H7 (cell line): Measurements from ENCODE around the gene MPDZ. TPM values are rescaled to one million over a fixed set of nuclear protein-coding genes. Genes with fewer than 3 reads are reported as not detected.
A peak's percentile ranks its signal among the peaks of the same experiment; 100 is the strongest.

ENCODE experiments used
- DNase-seq: peaks from one replicate; pipeline ENCODE4 v3.0.0; 2012
- H3K27me3 ChIP-seq: 2 replicates; pipeline ENCODE4 v1.6.0; 2011; ENCODE audit warnings: mild to moderate bottlenecking, low read length; ENCODE audit not compliant: control insufficient read depth, insufficient read depth
- H3K36me3 ChIP-seq: replicated peaks from 2 replicates; pipeline ENCODE4 v1.5.1; 2011; ENCODE audit warnings: low read length; ENCODE audit not compliant: control insufficient read depth, insufficient read depth
- H3K4me3 ChIP-seq: 2 replicates; pipeline ENCODE4 v1.5.1; 2011; ENCODE audit warnings: low read depth, mild to moderate bottlenecking, control low read depth, low read length, moderate library complexity; ENCODE audit not compliant: insufficient read depth
- total RNA-seq: library from RNA; depleted of rRNA; stranded (reverse); fragments of >200 nt; shearing (Covaris generic); gene quantifications from 2 replicates; pipeline ENCODE4 v1.2.3, GENCODE V29; 2014

Gene MPDZ
- total RNA-seq, 1 experiment from 2014 or later = 22.2 TPM

- H3K4me3 ChIP-seq = no peak overlapping the region
- no peaks in the 10 kb centered on the region for H3K27me3 ChIP-seq
- H3K36me3 ChIP-seq = no peaks in the 10 kb centered on the region
- peak; percentile 87 for DNase-seq
These were observed 190.6 kb downstream of the MPDZ start for GRCh38 chr9:13088720-13089427.

GRCh38 chr9:13083963-13084528 lies 195.4 kb downstream of the MPDZ start:
- no peak for DNase-seq
- H3K4me3 ChIP-seq = no peak overlapping the region
- H3K36me3 ChIP-seq = no peaks in the 10 kb centered on the region
- H3K27me3 ChIP-seq = no peaks in the 10 kb centered on the region

- DNase-seq = no peak
- Histone ChIP-seq H3K4me3 (no peak overlapping the region), H3K36me3 (no peaks in the 10 kb centered on the region), H3K27me3 (no peaks in the 10 kb centered on the region)
These were observed 196.1 kb downstream of the MPDZ start for GRCh38 chr9:13083366-13083765.

DNA sequence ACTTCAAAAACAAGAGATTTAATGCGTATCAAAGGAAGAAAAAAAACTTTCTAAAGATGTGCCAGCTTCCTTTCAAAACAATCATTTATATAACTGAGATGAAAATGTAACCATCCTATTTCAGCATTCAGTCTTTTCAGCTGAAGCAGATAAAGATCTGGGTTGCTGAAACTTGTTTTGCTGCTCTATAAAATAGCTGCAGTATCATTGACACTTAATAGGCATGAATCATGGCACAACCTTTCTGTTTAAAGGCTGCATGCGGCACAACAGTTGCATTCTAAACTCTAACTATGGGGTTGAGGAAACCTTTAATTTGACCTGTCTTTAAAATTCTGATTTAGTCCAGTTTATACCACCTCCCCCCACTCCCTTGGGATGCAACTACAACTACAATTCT lies 196.7 kb downstream of the MPDZ start:
- Histone ChIP-seq H3K4me3 (no peak overlapping the region), H3K27me3 (no peaks in the 10 kb centered on the region)
- no peak for DNase-seq

DNA sequence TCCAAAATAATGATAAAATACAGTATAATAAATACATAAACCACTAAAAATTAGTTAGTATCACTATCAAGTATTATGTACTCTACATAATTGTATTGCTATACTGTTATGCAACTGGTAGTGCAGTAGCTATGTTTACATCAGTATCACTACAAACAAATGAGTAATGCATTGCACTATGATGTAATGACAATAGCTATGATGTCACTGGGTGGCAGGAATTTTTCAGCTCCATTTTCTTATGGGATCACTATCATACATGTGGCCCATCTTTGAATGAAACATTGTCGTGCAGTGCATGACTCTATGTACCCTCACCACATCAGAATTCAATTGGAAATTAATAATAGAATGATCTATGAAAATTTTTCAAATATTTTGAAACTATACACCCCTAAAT lies 201.3 kb downstream of the MPDZ start:
- no peak overlapping the region for H3K4me3 ChIP-seq
- no peaks in the 10 kb centered on the region for H3K36me3 ChIP-seq
- DNase-seq = no peak
- no peaks in the 10 kb centered on the region for H3K27me3 ChIP-seq

More for the DNA sequence above, 196.7 kb downstream of the MPDZ start:
- no peaks in the 10 kb centered on the region for H3K36me3 ChIP-seq

GRCh38 chr9:13076616-13077015 lies 202.9 kb downstream of the MPDZ start:
- Histone ChIP-seq H3K4me3 (no peak overlapping the region), H3K27me3 (no peaks in the 10 kb centered on the region), H3K36me3 (no peaks in the 10 kb centered on the region)
- DNase-seq = no peak

- no peaks in the 10 kb centered on the region for H3K27me3 ChIP-seq
- no peak for DNase-seq
- no peaks in the 10 kb centered on the region for H3K36me3 ChIP-seq
- no peak overlapping the region for H3K4me3 ChIP-seq
These were observed 207.6 kb downstream of the MPDZ start for GRCh38 chr9:13071921-13072320.

- Histone ChIP-seq H3K27me3 (no peaks in the 10 kb centered on the region), H3K36me3 (no peaks in the 10 kb centered on the region), H3K4me3 (no peak overlapping the region)
- no peak for DNase-seq
These were observed 208.6 kb downstream of the MPDZ start for GRCh38 chr9:13070612-13071595.

DNA sequence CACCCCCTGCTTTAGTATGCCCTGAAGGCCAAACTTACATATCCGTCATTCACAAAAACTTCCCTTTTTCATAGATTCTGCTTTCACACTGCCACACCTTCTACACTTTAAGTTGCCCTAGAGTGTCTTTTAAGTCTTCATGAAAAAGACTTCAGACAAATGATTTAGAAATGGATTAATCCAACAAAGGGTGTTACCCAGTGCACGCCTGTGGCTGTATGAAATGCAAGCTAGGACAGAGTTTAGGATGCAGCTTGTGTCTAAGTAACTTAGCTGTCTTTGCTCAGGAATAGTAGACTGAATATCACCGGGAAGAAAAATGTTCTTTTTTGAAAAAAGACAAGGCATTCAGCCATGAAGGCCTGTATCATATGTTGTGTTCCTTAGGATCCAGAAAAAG lies 210.0 kb downstream of the MPDZ start:
- no peak for DNase-seq
- no peak overlapping the region for H3K4me3 ChIP-seq
- no peaks in the 10 kb centered on the region for H3K27me3 ChIP-seq
- H3K36me3 ChIP-seq = no peaks in the 10 kb centered on the region

DNA sequence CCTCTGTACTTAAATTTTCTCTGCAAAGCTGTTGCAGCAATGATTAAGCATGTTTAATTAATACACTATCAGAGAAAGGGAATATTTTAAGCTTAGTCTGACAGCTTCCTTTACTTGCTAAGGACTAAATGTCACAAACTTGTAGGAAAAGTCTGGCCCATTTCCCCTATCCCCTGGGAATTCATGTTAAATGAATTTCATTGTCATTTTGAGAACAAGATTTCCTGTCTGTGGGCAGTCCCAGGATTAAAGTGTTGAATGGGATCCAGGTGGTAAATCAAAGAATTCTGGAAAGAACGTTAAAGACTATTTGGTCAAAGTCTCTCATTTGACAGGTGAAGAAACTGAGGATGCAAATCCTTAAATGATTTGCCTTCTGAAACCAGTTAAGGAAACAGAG lies 214.8 kb downstream of the MPDZ start:
- Histone ChIP-seq H3K27me3 (no peaks in the 10 kb centered on the region), H3K36me3 (no peaks in the 10 kb centered on the region), H3K4me3 (no peak overlapping the region)
- DNase-seq = no peak

GRCh38 chr9:13063880-13064459 lies 215.5 kb downstream of the MPDZ start:
- no peak for DNase-seq
- no peak overlapping the region for H3K4me3 ChIP-seq
- no peaks in the 10 kb centered on the region for H3K27me3 ChIP-seq
- no peaks in the 10 kb centered on the region for H3K36me3 ChIP-seq

GRCh38 chr9:13061390-13061789 lies 218.1 kb downstream of the MPDZ start:
- DNase-seq = no peak
- no peak overlapping the region for H3K4me3 ChIP-seq
- no peaks in the 10 kb centered on the region for H3K36me3 ChIP-seq
- H3K27me3 ChIP-seq = no peaks in the 10 kb centered on the region
